ENCODE measurements around the gene SCUBE3. TPM values are rescaled to one million over a fixed set of nuclear protein-coding genes. Genes with fewer than 3 reads are reported as not detected.

SCUBE3 gene
- total and polyA plus RNA-seq, 2 experiments from 2014 or later, result 24.0 to 31.5 TPM

DNA sequence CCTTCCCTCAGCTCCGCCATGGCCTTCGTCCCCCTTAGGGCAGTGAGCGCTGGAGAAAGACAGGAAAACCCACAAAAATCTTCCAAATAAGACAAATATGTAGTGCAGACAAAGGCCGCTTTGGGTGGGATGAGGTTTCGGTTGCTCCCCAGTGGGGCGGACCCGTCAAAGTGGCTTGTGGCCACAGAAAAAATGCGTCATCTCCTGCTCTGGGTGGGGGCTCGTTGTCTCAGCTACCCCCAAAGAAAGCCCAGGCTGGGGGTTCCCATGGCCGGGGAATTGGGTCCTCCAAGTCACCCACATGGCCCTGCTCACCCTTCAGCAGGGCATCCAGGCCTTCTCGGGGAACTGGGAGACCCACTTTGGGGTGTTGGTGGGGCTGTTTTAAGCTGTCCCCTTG, 21.9 kb upstream of the SCUBE3 start:
- H3K27ac ChIP-seq, result no peak overlapping the region
- H3K4me3 ChIP-seq, result no peak overlapping the region
- H2AFZ ChIP-seq, result no peak overlapping the region
- H3K36me3 ChIP-seq (ENCODE audit: low read depth), result no peaks in the 10 kb centered on the region
- no peaks in the 10 kb centered on the region for H3F3A ChIP-seq (ENCODE audit: insufficient read depth)
- no peaks in the 10 kb centered on the region for H3K79me2 ChIP-seq (ENCODE audit: insufficient read depth)
- H3K9me3 ChIP-seq (ENCODE audit: low read depth), result no peaks in the 10 kb centered on the region
- H3K9me2 ChIP-seq (ENCODE audit: insufficient read depth), result no peaks in the 10 kb centered on the region
- TF ChIP-seq EZH2 (IDR thresholded peaks at IDR 0.05; ENCODE audit: insufficient read depth, poor library complexity, severe bottlenecking) (no peak), EZH2phosphoT487 (IDR thresholded peaks at IDR 0.05; ENCODE audit: insufficient read depth, low read depth) (no peak)
- H3K27me3 ChIP-seq (replicated peaks; ENCODE audit: insufficient read depth), result no peaks in the 10 kb centered on the region
- H3K4me2 ChIP-seq (ENCODE audit: unreplicated experiment), result no peak overlapping the region
- no peak overlapping the region for H3K9ac ChIP-seq
- no peak for DNase-seq
- in situ Hi-C loops (cut with MboI), result no loop called here
- WGBS, 2 experiments (ENCODE audit: low coverage in 1 of 2, low lambda C conversion rate in 2 of 2, missing lambda C conversion rate in 2 of 2), result 92 to 94% methylated on average over 11 of the region's 11 CpGs
- peaks cover 8% of the 10 kb centered on the region; the same call in 1 of the 2 replicates for H3K4me1 ChIP-seq (ENCODE audit: insufficient read depth)
- no peaks in the 10 kb centered on the region for H4K20me1 ChIP-seq (ENCODE audit: insufficient read depth)

DNA sequence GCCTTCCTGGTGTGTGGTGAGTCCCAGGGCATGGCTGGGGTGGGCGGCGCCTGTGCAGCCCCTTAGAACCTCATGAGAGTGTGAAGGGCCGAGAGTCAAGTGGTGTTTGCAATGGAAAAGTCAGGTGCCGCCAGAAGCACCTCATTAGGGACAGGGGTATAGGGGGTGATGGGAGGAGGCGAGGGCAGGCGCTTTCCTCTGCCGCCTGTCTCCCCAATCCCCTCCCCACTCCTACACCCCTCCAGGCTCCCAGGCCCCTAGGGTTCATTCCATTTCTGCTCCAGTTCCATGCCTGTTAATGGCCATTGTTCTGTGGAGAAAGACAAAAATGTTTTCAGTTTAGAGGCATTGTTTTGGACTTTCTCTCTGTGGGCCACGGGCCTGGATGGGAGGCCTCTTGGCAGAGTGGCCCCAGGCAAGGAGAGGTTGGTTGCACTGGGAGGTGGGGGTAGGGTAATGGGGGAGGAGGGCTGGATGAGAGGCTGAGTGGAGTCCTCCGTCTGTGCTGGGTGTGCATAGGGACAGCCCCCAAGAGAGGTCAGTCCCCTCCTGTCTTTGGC, 21.4 kb upstream of the SCUBE3 start:
- Histone ChIP-seq H3K4me2 (ENCODE audit: unreplicated experiment) (no peak overlapping the region), H3K4me1 (ENCODE audit: insufficient read depth) (peaks cover 12% of the 10 kb centered on the region; the same call in 1 of the 2 replicates), H3F3A (ENCODE audit: insufficient read depth) (no peaks in the 10 kb centered on the region), H3K9me2 (ENCODE audit: insufficient read depth) (no peaks in the 10 kb centered on the region), H3K4me3 (no peak overlapping the region), H3K27me3 (replicated peaks; ENCODE audit: insufficient read depth) (no peaks in the 10 kb centered on the region), H3K9me3 (ENCODE audit: low read depth) (no peaks in the 10 kb centered on the region), H3K36me3 (ENCODE audit: low read depth) (no peaks in the 10 kb centered on the region), H3K9ac (no peak overlapping the region), H3K27ac (no peak overlapping the region), H2AFZ (no peak overlapping the region), H4K20me1 (ENCODE audit: insufficient read depth) (no peaks in the 10 kb centered on the region), H3K79me2 (ENCODE audit: insufficient read depth) (no peaks in the 10 kb centered on the region)
- TF ChIP-seq EZH2 (IDR thresholded peaks at IDR 0.05; ENCODE audit: insufficient read depth, poor library complexity, severe bottlenecking) (no peak), EZH2phosphoT487 (IDR thresholded peaks at IDR 0.05; ENCODE audit: insufficient read depth, low read depth) (no peak)
- no peak for DNase-seq
- in situ Hi-C loops (cut with MboI), result no loop called here
- WGBS, 2 experiments (ENCODE audit: low coverage in 1 of 2, low lambda C conversion rate in 2 of 2, missing lambda C conversion rate in 2 of 2), result 89 to 93% methylated on average over 8 to 9 of the region's 9 CpGs

GRCh38 chr6:35194390-35194789, 19.4 kb upstream of the SCUBE3 start:
- Histone ChIP-seq H3K4me1 (ENCODE audit: insufficient read depth) (peaks cover 14% of the 10 kb centered on the region; the same call in 1 of the 2 replicates), H3K27me3 (replicated peaks; ENCODE audit: insufficient read depth) (no peaks in the 10 kb centered on the region), H3K36me3 (ENCODE audit: low read depth) (no peaks in the 10 kb centered on the region), H3K4me2 (ENCODE audit: unreplicated experiment) (no peak overlapping the region), H3K4me3 (no peak overlapping the region), H3F3A (ENCODE audit: insufficient read depth) (no peaks in the 10 kb centered on the region), H2AFZ (no peak overlapping the region), H3K9me3 (ENCODE audit: low read depth) (no peaks in the 10 kb centered on the region), H3K9me2 (ENCODE audit: insufficient read depth) (no peaks in the 10 kb centered on the region), H3K79me2 (ENCODE audit: insufficient read depth) (no peaks in the 10 kb centered on the region), H4K20me1 (ENCODE audit: insufficient read depth) (no peaks in the 10 kb centered on the region), H3K9ac (no peak overlapping the region), H3K27ac (no peak overlapping the region)
- no peak for DNase-seq
- in situ Hi-C loops (cut with MboI), result no loop called here
- TF ChIP-seq EZH2 (IDR thresholded peaks at IDR 0.05; ENCODE audit: insufficient read depth, poor library complexity, severe bottlenecking), result no peak
- 88 to 94% methylated on average over 5 of the region's 5 CpGs for WGBS, 2 experiments (ENCODE audit: low coverage in 1 of 2, low lambda C conversion rate in 2 of 2, missing lambda C conversion rate in 2 of 2)

GRCh38 chr6:35195120-35195780, 18.5 kb upstream of the SCUBE3 start:
- Histone ChIP-seq H3K9me3 (ENCODE audit: low read depth) (no peaks in the 10 kb centered on the region), H3K36me3 (ENCODE audit: low read depth) (no peaks in the 10 kb centered on the region), H3F3A (ENCODE audit: insufficient read depth) (no peaks in the 10 kb centered on the region), H3K9ac (no peak overlapping the region), H3K27ac (no peak overlapping the region), H3K79me2 (ENCODE audit: insufficient read depth) (no peaks in the 10 kb centered on the region), H3K9me2 (ENCODE audit: insufficient read depth) (no peaks in the 10 kb centered on the region), H3K4me3 (no peak overlapping the region), H2AFZ (no peak overlapping the region), H3K27me3 (replicated peaks; ENCODE audit: insufficient read depth) (no peaks in the 10 kb centered on the region), H4K20me1 (ENCODE audit: insufficient read depth) (no peaks in the 10 kb centered on the region), H3K4me1 (ENCODE audit: insufficient read depth) (peaks cover 11% of the 10 kb centered on the region; the same call in 1 of the 2 replicates), H3K4me2 (ENCODE audit: unreplicated experiment) (no peak overlapping the region)
- in situ Hi-C loops (cut with MboI), result no loop called here
- DNase-seq, result no peak
- WGBS, 2 experiments (ENCODE audit: low coverage in 1 of 2, low lambda C conversion rate in 2 of 2, missing lambda C conversion rate in 2 of 2), result 62 to 67% methylated on average over 3 of the region's 3 CpGs
- no peak for TF ChIP-seq EZH2phosphoT487 (IDR thresholded peaks at IDR 0.05; ENCODE audit: insufficient read depth, low read depth)
- TF ChIP-seq EZH2 (IDR thresholded peaks at IDR 0.05; ENCODE audit: insufficient read depth, poor library complexity, severe bottlenecking), result no peak

Measured in GM23248 (cell line).